Measurements from ENCODE around the gene MGAT3. TPM values are rescaled to one million over a fixed set of nuclear protein-coding genes. Genes with fewer than 3 reads are reported as not detected.
A peak's percentile ranks its signal among the peaks of the same experiment; 100 is the strongest.

MGAT3 gene
- total RNA-seq, 2 experiments from 2014 or later = 0.17 TPM; not detected in 1

DNA sequence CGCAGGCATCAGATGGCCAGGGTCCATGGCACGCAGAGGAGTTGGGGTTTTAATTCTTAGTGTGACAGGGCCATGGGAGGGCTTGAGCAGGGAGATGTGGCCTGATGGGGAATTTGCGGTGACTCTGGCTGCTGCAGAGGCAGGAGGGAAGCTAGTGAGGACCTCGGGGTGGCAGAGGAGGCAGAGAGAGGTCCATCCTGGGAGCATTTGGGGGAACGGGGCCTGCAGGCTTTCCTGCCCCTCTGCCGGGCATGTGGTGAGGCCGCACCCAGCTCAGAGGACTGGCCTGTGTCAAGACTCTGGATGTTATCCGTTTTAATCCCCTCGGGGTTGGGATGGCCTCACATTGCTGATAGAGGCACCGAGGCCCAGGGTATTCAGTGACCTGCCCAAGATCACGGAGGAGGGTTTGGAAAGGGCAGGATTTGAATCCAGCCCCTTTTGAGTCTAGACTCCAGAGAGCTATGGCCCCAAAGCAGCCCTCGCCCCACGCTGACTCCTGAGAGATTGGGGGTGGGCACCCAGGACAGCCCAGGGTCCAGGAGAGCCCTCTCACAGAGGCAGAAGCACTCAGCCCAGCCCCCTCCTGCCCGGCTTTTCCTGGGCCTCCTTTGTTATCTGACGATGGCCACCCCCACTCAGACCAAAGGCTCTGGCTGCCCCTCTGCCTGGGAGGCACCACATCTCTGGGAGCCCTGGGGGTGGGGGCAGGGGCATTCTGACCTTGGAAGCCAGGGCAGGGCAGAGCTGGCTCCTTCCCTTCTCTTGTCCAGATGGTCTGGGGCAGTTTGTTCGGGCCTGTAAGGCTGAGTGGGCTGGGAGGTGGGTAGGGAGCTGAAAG is 13.9 kb downstream of the MGAT3 start:
- TF ChIP-seq, protein P1, sequence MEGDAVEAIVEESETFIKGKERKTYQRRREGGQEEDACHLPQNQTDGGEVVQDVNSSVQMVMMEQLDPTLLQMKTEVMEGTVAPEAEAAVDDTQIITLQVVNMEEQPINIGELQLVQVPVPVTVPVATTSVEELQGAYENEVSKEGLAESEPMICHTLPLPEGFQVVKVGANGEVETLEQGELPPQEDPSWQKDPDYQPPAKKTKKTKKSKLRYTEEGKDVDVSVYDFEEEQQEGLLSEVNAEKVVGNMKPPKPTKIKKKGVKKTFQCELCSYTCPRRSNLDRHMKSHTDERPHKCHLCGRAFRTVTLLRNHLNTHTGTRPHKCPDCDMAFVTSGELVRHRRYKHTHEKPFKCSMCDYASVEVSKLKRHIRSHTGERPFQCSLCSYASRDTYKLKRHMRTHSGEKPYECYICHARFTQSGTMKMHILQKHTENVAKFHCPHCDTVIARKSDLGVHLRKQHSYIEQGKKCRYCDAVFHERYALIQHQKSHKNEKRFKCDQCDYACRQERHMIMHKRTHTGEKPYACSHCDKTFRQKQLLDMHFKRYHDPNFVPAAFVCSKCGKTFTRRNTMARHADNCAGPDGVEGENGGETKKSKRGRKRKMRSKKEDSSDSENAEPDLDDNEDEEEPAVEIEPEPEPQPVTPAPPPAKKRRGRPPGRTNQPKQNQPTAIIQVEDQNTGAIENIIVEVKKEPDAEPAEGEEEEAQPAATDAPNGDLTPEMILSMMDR (IDR thresholded peaks at IDR 0.05) = no peak
- no peak overlapping the region for H3K27ac ChIP-seq (ENCODE audit: low read depth in 1 of 2, low read length in 2 of 2)
- peaks cover 21% of the 10 kb centered on the region for H3K4me1 ChIP-seq (ENCODE audit: insufficient read depth, low read length)
- H3K27me3 Mint-ChIP-seq = no peaks in the 10 kb centered on the region
- ChIA-PET CTCF (no interaction called here), POLR2A (no interaction called here)
- no peaks in the 10 kb centered on the region for H3K36me3 Mint-ChIP-seq (ENCODE audit: low read depth)
- H3K9me3 Mint-ChIP-seq = no peaks in the 10 kb centered on the region
- ATAC-seq (ENCODE audit: poor library complexity) (no peak), DNase-seq (no peak)
- H3K4me3 ChIP-seq (ENCODE audit: low read length) = no peak overlapping the region
- no peak overlapping the region for H3K4me3 Mint-ChIP-seq
- H3K27me3 ChIP-seq (ENCODE audit: control insufficient read depth in 1 of 2, insufficient read depth in 2 of 2, low read length in 2 of 2) = no peaks in the 10 kb centered on the region
- H3K9me3 ChIP-seq (ENCODE audit: control insufficient read depth in 1 of 2, insufficient read depth in 1 of 2, low read length in 2 of 2) = no peaks in the 10 kb centered on the region
- intact Hi-C loops (cut with DNase I, micrococcal nuclease) = no loop called here
- no peak overlapping the region for H3K27ac Mint-ChIP-seq
- no peaks in the 10 kb centered on the region for H3K36me3 ChIP-seq (ENCODE audit: insufficient read depth, low read length)
- peaks cover 18% of the 10 kb centered on the region for H3K4me1 Mint-ChIP-seq (ENCODE audit: low read depth)

DNA sequence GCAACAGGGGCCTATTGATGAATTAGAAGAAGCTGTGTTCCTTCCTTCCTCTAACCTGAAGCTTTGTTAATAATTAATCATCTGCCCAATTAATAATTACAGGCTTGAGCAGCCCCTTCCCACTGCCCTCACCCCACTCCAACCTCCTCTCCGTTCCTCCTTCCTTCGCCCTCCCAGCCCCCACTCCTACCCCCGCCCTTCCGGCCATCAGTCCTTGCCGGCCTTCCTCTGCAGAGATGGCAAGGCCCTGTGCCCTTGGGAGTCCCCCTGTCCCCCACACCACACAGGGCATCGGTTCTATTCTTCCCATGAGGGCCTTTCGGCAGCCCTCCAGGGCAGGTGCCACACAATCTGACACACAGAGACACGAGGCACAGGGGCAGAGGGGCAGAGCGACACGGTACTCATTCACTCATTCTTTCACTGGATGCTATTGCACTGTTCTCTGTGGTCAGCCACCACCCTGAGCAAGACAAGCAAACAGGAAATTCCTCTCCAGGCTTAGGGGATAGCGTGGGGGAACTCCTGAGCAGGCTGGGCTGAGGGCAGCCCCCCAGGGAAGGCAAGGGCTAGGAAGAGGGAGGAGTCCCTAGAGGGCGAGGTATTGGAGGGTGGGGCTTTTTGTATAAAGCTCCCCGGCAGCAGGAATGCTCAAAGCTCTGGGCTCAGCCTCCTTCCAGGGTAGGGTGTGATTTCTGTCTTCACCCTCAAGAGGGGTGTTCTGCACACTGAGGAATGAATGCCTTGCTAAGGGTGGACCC is 14.7 kb downstream of the MGAT3 start:
- ChIA-PET POLR2A (no interaction called here), CTCF (no interaction called here)
- intact Hi-C loops (cut with DNase I, micrococcal nuclease) = no loop called here
- no peaks in the 10 kb centered on the region for H3K27me3 ChIP-seq (ENCODE audit: control insufficient read depth in 1 of 2, insufficient read depth in 2 of 2, low read length in 2 of 2)
- ATAC-seq (ENCODE audit: poor library complexity) (peak; percentile 21), DNase-seq (peak in 3 of 14 experiments; percentile 12 to 34 (median 16))
- H3K4me1 Mint-ChIP-seq (ENCODE audit: low read depth) = peaks cover 18% of the 10 kb centered on the region
- H3K27ac Mint-ChIP-seq = no peak overlapping the region
- H3K27me3 Mint-ChIP-seq = no peaks in the 10 kb centered on the region
- no peaks in the 10 kb centered on the region for H3K36me3 Mint-ChIP-seq (ENCODE audit: low read depth)
- no peaks in the 10 kb centered on the region for H3K36me3 ChIP-seq (ENCODE audit: insufficient read depth, low read length)
- peaks cover 21% of the 10 kb centered on the region for H3K4me1 ChIP-seq (ENCODE audit: insufficient read depth, low read length)
- H3K27ac ChIP-seq (ENCODE audit: low read depth in 1 of 2, low read length in 2 of 2) = no peak overlapping the region
- H3K4me3 Mint-ChIP-seq = no peak overlapping the region
- H3K9me3 Mint-ChIP-seq = no peaks in the 10 kb centered on the region
- TF ChIP-seq, protein P1 (IDR thresholded peaks at IDR 0.05) = no peak
- H3K9me3 ChIP-seq (ENCODE audit: control insufficient read depth in 1 of 2, insufficient read depth in 1 of 2, low read length in 2 of 2) = no peaks in the 10 kb centered on the region
- no peak overlapping the region for H3K4me3 ChIP-seq (ENCODE audit: low read length)

DNA sequence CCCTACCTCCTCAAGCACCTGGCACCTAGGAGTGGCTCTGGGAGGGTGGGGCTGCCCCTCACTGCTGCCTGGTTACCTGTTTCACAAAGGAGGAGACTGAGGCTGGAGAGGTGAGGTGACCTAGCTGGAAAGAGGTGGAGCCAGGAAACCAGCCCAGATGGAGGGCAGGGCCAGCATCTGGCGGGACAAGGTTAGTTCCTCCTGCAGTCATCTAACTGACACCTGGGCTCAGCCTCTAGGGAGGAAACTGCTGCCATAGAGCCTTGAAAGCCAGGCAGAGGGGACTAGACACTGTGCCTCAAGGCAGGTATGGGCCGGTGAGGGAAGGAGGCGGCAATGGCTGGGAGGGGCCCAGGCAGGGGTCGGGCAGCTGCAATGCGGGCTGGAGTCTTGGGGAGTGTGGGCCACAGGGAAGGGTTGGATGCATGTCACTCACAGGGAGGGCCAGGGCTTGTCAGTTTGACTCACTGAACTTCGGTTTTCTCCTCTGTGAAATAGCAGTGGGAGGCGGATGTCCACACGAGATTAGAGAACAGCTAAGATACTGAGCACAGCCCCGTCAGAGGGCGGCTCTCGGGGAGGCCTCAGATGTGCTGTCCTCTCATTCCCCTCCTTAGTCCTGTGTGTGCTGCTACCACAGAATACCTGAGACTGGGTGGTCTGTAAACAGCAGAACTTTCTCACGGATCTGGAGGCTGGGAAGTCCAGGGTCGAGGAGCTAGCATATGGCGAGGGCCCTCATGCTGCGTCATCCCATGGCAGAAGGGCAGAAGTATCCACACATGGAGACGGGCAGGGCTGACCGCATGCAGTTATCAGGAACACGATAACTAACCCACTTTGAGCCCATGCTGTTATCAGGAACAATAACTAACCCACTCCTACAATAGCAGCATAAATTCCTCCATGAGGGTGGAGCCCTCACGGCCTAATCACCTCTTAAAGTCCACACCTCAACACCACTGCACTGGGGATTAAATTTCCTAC is 16.1 kb downstream of the MGAT3 start:
- CTCF ChIA-PET = no interaction called here
- Mint-ChIP-seq H3K36me3 (ENCODE audit: low read depth) (no peaks in the 10 kb centered on the region), H3K4me3 (no peak overlapping the region), H3K27me3 (no peaks in the 10 kb centered on the region), H3K4me1 (ENCODE audit: low read depth) (peaks cover 18% of the 10 kb centered on the region), H3K27ac (no peak overlapping the region), H3K9me3 (no peaks in the 10 kb centered on the region)
- Histone ChIP-seq H3K9me3 (ENCODE audit: control insufficient read depth in 1 of 2, insufficient read depth in 1 of 2, low read length in 2 of 2) (no peaks in the 10 kb centered on the region), H3K4me1 (ENCODE audit: insufficient read depth, low read length) (peaks cover 21% of the 10 kb centered on the region), H3K36me3 (ENCODE audit: insufficient read depth, low read length) (no peaks in the 10 kb centered on the region), H3K27ac (ENCODE audit: low read depth in 1 of 2, low read length in 2 of 2) (no peak overlapping the region), H3K4me3 (ENCODE audit: low read length) (no peak overlapping the region), H3K27me3 (ENCODE audit: control insufficient read depth in 1 of 2, insufficient read depth in 2 of 2, low read length in 2 of 2) (no peaks in the 10 kb centered on the region)
- POLR2A ChIA-PET = interaction anchor here (0.6 kb wide), 1 partner anchor 67 kb away, joined by 3 read pairs; no protein-coding TSS in a partner anchor
- no peak for DNase-seq
- intact Hi-C loops (cut with DNase I, micrococcal nuclease) = no loop called here
- no peak for ATAC-seq (ENCODE audit: poor library complexity)
- TF ChIP-seq, protein P1 (IDR thresholded peaks at IDR 0.05) = no peak
